Colon (tissue), 2 donors: ENCODE results near the gene DENND6B.
"Not testable (repeated sequence)": the region's sequence is repeated elsewhere in the genome, so short reads cannot be mapped to it uniquely, and the experiment has no call there.

Experiments used
- FAIRE-seq: peaks from 2 replicates; lab custom pipeline; 2012; peaks lifted over from hg19 to GRCh38; lab: Jason Lieb, UNC
- donor health status: control.
- donor health status: control.

Gene DENND6B, protein sequence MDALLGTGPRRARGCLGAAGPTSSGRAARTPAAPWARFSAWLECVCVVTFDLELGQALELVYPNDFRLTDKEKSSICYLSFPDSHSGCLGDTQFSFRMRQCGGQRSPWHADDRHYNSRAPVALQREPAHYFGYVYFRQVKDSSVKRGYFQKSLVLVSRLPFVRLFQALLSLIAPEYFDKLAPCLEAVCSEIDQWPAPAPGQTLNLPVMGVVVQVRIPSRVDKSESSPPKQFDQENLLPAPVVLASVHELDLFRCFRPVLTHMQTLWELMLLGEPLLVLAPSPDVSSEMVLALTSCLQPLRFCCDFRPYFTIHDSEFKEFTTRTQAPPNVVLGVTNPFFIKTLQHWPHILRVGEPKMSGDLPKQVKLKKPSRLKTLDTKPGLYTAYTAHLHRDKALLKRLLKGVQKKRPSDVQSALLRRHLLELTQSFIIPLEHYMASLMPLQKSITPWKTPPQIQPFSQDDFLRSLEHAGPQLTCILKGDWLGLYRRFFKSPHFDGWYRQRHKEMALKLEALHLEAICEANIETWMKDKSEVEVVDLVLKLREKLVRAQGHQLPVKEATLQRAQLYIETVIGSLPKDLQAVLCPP

DNA sequence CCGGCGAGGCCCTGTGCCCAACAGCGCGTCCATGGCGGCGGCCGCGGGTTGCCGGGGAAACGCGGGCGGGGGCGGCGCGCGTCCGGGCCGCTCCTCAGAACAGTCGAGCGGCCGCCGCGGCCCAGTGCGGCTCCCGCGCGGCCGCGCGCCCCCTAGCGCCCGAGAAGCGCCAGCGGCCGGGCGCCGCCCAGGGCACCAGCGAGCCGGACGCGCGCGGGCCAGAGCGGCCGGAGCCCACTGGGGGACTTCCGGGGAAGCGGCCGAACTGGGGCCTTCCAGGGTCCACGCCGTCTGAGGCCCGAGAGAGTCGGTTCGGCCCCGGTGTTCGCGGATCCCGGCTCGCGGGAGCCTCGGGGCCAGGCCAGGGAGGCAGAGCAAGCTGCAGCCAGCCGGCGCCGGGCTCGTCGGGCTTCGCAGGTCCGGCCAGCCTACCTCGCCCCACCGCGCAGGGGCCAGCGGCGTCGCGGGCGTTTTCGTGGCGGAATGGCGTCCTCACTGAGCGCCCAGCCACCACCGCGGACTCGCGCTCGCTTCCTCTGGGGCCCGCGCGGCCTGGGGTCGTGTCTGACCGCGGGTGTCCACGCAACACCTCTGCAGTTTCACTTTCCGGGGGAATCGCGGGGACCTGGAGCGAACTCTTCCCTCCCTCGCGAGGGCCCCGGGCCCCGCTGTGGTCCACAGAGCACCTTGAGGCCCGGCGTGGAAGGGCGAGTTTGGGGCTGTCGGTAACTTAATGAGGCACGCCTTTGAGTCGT is at the start of gene DENND6B:
Gene DENND6B, minus strand, starts transcription at position 57 of the 755 bp plus-strand sequence. Its CDS starts 24 bp downstream, at position 33.
- no peak for FAIRE-seq

DNA sequence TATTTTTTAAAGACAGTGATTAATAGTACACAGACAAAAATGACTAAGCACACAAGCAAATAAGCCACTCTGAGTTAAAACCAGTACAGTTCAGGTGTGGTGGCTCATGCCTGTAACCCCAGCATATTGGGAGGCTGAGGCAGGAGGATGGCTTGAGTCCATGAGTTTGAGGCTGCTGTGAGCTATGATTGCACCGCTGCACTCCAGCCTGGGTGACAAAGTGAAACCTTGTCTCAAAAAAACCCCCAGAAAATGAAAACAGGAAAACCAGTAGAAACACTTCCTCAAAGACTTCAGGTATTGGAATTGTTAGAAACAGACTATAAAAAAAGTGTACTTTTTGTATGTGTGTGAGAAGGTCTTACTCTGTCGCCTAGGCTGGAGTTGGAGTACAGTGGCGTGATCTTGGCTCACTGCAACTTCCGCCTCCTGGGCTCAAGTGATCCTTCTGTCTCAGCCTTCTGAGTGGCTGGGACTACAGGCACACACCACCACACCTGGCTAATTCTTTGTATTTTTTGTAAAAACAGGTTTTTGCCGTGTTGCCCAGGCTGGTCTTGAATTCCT is 49.4 kb upstream of the DENND6B start:
- no peak for FAIRE-seq

DNA sequence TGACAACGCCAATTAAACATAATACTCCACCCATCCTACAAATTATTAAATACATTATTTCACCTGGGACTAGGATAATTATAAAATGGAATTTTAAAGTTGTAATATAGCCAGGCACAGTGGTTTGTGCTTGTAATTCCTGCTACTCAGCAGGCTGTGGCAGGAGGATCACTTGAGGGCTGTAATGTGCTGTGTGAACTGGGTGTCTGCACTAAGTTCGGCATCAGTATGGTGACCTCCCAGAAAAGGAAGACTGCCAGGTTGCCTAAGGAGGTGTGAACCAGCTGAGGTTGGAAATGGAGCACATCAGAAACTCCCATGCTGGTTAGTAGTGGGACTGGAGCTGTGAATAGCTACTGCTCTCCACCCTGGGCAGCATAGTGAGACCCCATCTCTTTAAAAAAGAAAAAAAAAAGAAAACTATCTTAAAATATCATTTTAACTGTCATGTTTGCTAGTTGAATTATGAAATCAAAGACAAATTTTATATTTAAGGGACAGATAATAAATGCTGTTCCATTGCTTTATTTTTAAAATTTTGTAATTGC is 44.4 kb upstream of the DENND6B start:
- FAIRE-seq, result no peak

DNA sequence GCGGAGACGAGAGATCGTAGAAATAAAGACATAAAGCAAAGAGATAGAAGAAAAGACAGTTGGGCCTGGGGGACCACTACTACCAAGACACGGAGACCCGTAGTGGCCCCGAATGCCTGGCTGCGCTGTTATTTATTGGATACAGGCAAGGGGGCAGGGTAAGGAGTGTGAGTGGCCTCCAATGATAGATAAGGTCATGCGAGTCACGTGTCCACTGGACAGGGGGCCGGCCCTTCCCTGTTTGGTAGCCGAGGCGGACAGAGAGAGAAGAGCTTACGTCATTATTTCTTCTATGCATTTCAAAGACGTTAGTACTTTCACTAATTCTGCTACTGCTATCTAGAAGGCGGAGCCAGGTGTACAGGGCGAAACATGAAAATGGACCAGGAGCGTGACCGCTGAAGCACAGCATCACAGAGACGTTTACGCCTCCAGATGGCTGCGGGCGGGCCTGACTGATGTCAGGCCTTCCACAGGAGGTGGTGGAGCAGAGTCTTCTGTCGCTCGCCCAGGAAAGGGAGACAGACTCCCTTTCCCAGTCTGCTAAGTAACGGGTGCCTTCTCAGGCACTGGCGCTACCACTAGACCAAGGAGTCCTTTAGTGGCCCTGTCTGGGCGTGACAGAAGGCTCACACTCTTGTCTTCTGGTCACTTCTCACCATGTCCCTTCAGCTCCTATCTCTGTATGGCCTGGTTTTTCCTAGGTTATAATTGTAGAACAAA is 41.1 kb upstream of the DENND6B start:
- no peak for FAIRE-seq

DNA sequence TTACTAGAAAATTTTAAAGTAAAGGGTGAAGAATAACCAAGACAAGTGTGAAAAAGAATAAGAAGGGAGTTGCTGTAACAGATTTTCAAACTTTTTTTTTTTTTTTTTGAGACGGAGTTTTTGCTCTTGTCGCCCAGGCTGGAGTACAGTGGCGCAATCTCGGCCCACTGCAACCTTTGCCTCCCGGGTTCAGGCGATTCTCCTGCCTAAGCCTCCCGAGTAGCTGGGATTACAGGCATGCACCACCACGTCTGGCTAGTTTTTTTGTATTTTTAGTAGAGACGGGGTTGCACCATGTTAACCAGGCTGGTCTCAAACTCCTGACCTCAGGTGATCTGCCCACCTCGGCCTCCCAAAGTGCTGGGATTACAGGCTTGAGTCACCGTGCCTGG is 37.0 kb upstream of the DENND6B start:
- not testable (repeated sequence) for FAIRE-seq

DNA sequence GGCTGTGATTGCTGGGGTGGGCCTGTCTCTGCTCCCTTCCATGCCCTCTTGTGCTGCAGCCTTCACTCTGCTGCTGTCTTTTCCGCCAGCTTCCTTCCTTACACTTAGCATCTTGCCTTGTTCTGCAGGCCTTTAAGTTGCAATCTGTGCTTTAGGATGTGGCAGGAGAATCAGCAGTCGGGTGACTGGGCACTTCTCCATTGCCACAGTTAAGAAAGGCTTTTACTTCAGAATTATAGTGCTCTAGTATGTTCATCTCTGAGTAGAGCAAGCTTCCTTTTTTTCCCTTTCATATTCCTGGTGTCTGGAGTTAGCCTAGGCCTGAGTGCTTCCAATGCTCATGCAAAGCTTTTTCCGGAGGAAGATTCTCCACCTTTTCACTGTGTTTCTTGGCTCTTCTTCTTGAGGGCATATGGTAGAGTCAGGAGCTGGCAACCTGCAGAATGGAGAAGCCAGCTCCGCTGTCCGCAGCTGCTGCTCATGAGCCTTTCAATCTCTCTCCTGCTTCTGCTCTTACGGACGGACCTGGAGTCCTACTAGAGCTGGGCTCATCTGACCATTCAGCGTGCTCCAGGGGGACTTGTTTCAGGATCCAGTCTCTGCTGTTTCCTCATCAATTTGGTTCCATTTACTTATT is 36.5 kb upstream of the DENND6B start:
- no peak for FAIRE-seq

DNA sequence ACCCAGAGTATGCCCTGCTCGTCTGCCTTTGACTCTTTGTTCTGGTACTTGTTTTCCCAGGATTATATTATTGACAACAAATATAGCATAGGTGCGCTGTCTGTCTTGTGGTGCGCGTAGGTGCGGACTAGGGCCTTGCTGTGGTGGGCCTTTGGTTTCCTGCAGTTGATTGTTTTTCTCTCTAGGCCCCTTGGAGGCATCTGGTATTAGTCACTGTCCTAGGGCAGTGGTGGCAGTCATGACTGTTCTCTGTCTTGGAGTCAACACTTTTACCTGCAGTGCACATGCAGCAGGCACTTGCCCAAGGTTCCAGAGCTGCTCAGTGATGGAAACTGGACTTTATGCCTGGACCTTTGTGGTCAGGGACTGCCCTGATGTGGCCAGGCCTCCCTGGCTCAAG is 34.9 kb upstream of the DENND6B start:
- FAIRE-seq, result no peak

DNA sequence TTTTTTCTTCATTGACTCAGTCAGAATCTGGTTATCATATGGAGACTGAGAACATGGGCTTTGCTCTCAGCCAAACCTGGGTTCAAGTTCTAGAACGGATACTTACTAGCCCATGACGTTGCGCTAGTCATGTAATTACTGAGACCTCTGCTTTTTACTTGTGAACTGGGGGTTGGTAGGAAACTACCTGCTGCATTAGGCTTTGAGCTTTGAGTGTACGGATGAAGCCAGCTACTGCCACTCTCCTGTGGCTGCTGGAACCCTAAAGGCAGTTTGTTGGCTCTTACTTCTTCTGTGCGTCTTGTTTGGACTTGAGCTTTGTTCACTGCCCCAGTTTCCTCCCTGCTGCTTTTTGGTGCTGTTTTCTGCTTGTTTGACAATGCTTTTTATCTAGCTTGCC is 34.4 kb upstream of the DENND6B start:
- FAIRE-seq, result no peak

DNA sequence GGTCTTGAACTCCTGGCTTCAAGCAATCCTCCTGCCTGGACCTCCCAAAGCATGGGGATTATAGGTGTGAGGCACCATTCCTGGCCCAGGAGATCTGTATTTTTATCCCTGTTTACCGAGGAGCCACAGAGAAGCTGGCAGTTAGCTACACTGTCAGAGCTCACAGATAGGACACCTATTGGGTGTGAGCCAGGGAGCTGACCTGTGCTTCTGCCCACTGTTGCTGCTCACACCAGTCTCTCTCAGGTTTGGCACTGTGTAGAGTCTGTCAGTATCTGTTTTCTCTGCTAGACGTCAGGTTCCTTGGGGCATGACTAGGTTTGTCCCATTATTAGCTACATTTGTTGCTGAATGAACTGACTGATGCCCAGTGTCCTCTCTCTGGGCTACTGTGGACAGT is 33.8 kb upstream of the DENND6B start:
- no peak for FAIRE-seq

DNA sequence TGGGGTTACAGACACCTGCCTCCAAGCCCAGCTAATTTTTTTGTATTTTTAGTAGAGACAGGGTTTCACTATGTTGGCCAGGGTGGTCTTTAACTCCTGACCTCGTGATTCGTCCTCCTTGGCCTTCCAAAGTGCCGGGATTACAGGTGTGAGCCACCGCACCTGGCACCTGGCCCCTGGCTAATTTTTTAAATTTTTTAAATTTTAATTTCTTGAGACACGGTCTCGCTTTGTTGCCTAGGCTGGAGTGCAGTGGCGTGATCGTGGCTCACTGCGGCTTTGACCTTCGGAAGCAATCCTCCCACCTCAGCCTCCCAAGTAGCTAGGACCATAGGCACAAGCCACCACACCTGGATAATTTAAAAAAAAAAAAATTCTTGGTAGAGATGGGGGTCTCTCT is 30.9 kb upstream of the DENND6B start:
- no peak for FAIRE-seq

DNA sequence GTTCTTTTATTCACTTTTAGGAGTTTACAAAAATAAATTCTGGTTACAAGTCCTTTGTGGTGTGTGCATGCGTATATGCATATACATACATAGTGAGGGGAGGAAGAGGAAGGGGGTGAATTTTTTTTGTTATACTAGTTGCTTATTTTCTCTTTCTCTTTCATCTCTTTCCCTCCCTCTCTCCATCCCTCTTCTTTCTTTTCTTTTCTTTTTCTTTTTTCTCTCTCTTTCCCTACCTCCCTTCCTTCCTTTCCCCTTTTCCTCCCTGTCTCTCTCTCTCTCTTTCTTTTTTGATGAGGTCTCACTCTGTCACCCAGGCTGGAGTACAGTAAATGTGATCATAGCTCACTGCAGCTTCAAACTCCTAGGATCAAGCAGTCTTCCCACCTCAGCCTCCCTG is 30.4 kb upstream of the DENND6B start:
- no peak for FAIRE-seq

DNA sequence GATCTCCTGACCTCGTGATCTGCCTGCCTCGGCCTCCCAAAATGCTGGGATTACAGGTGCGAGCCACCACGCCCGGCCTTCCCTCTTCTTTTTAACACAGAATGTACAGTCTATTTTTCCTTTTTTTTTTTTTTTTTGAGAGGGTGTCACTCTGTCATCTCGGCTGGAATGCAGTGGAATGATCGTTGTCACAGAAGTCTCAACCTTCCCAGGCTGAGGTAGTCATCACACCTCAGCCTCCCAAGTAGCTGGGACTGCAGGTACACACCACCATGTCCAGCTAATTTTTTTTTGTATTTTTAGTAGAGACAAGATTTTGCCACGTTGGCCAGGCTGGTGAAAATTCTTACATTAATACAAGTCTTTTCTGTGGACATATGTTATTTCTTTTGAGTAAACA is 29.4 kb upstream of the DENND6B start:
- no peak for FAIRE-seq

DNA sequence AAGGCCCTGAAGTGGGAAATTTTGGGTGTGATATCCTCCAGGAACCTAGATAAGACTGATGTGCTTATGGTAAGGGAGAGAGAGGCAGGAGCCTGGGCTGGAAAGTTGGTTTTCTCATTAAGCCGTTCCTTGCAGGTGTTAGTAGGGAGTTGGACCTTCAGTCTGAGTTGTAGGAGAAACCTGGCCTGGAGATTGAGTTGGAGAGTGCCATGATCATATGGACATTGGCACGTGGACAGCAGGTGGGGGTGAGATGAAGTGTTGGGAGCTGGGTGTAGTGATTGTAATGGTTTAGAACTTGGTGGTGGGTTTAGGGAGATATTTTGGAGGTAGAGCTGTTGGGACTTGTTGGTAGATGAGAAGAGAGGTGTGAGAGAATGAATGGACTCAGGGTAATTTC is 21.2 kb upstream of the DENND6B start:
- FAIRE-seq, result no peak

DNA sequence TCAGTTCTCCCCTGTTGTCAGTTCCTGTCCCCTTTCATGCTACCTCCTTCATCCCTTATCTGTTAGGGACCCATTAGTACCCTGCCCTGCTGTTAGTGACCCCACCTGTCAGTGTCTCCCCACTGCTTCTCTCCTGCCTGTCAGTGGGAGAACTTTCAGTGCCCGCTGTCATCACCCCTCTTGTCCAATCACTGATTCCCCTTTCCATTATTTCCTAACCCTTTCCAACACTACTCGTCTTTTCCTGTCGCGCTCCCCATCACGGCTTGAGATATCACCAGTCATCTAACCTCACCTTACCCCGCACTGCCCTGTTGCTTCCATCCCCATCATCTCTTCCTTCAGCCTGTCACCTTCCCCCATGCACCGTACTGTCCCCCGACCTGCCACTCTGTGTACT is 20.3 kb upstream of the DENND6B start:
- no peak for FAIRE-seq

DNA sequence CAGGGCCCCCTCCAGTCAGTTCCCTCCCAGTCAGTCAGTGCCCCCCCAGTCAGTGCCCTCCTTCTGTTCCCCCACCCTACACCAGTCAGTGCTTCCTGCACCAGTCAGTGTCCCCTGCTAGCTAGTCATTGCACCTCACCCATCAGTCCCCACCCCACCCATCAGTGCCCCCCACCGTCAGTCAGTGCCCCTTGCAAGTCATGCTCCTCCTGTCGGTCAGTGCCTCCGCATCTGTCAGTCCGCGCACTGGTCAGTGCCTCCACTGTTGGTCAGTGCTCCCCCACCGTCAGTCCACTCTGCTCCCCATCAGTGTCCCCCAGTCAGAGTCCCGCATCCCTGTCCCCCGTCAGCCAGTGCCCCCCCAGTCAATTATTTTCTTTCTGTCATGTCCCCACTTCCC is 19.7 kb upstream of the DENND6B start:
- no peak for FAIRE-seq

DNA sequence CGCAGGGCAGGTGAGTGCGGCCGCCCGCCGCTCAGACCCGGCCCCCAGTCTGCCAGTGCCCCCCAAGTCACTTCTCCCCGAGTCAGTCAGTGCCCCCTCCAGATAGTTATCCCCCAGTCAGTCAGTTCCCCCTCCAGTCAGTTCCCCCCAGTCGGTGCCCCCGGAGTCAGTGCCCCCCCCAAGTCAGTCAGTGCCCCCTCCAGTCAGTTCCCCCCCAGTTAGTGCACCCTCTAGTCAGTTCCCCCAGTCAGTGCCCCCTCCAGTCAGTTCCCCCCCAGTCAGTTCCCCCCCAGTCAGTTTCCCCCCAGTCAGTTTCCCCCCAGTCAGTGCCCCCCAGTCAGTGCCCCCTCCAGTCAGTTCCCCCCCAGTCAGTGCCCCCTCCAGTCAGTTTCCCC is 16.7 kb upstream of the DENND6B start:
- FAIRE-seq, result no peak

DNA sequence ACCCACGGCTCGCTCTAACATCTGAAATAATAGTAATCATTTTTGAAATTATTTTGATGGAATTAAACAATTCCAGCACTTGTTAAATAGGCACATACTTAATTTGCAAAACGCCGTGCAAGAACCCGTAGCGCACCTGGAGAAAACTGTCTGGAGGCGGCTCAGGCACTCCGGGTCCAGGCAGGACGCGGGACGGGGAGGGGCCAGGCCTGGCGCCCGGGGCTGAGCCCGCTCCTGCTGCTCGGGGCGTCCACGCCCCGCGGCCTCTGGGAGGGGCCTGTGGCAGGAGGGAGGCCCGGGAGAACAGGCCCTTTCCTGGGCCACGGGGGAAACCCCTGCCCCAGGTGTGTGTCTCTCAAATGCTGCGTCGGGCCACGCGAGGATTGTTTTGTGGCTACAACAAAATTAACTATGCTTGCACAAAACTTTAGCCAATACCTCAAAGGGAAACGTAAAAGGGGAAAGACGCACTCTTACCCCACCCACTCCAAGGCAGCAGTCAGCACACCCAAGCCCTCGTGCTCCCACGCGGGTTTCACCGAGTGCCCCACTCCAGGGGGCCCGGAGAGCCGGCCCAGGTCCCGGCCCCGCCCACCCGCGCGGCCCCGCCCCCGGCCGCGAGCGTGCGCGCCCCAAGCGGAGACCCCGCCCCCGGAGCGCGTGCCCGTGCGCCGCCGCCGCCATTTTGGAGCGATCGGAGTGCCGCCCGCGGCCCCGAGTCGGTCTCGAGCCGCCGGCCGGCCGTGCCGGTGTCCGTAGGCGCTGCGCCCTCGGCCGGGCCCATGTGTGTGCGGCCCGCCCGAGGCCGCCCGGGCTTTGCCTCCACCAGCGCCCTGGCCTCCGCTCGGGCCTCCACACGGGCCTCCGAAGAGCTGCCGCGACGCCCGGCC is 16.1 kb upstream of the DENND6B start, which contains the start of gene PPP6R2:
Gene PPP6R2, plus strand, starts transcription at position 677 of the 890 bp plus-strand sequence. CDS start 50,582 bp downstream, outside the sequence.
- no peak for FAIRE-seq

DNA sequence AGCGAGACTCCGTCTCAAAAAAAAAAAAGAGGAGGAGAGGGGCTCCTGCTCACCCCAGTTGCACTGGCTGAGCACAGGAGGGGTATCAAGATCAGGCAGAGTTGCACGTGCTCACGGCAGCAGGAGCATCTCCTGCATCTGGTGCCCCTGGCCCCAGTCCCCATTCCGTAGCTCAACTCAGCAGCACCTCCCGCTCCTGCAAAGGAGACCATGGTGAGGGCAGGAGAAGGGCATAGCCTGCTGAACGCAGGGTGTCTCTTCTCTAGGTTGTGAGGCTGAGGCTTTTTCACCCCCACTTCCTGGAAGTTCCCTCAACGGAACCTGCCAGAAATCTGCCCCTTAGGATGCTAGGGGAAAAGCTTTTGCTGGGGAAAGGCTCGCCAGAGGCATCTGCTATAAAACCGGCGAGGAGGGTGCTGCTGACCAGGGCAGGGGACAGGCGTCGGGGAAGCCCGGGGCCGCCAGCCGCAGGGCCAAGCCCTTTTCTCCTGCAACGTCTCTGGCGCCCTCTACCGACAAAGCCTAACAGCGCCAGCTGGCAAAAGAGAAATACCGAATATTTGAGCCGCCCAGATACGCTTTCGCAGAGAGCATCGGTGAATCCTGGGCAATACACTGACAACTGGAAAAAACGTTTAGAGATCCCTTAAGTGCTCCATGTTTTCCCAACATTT is 15.3 kb upstream of the DENND6B start:
- FAIRE-seq, result no peak
